CD14-positive monocyte (primary cell): Measurements from ENCODE around the gene EGR2. TPM values are rescaled to one million over a fixed set of nuclear protein-coding genes. Genes with fewer than 3 reads are reported as not detected.

Experiments
- DNase-seq, 3 donors: peaks; one replicate each; pipeline ENCODE4 v3.0.0-alpha.2; 2011 to 2022
- H2AFZ ChIP-seq: 2 replicates; pipeline ENCODE4 v1.6.0; 2012; ENCODE audit warnings: mild to moderate bottlenecking, low read depth, low read length, inconsistent platforms; ENCODE audit not compliant: insufficient read depth, poor library complexity, severe bottlenecking
- H3K27ac ChIP-seq, 2 donors: 1 replicate in 1 of 2; 2 replicates in 1 of 2; pipeline ENCODE4 v1.5.1; 2012 to 2013; ENCODE audit warnings: low read length in 2 of 2, control low read depth in 1 of 2, inconsistent platforms in 1 of 2, low read depth in 1 of 2, mild to moderate bottlenecking in 1 of 2
- H3K27me3 ChIP-seq, 2 donors: one replicate each; pipeline versions ENCODE4 v1.6.0 to v1.6.1; 2011 to 2013; ENCODE audit warnings: low read length in 2 of 2; ENCODE audit not compliant: control insufficient read depth in 2 of 2, insufficient read depth in 2 of 2
- H3K36me3 ChIP-seq, 2 donors: replicated peaks in 1 of 2; 1 replicate in 1 of 2; 2 replicates in 1 of 2; pipeline versions ENCODE4 v1.5.1 to v1.6.1; 2012 to 2013; ENCODE audit warnings: low read length in 2 of 2, control low read depth in 1 of 2, inconsistent platforms in 1 of 2, mild to moderate bottlenecking in 1 of 2; ENCODE audit not compliant: insufficient read depth in 2 of 2, control insufficient read depth in 1 of 2
- H3K4me1 ChIP-seq, 2 donors: 1 replicate in 1 of 2; 2 replicates in 1 of 2; pipeline versions ENCODE4 v1.5.1 to v1.6.1; 2012 to 2013; ENCODE audit warnings: low read length in 2 of 2, control low read depth in 1 of 2, inconsistent platforms in 1 of 2, mild to moderate bottlenecking in 1 of 2, moderate library complexity in 1 of 2; ENCODE audit not compliant: insufficient read depth in 2 of 2, control insufficient read depth in 1 of 2
- H3K4me2 ChIP-seq: replicated peaks from 2 replicates; pipeline ENCODE3; 2012; ENCODE audit warnings: low read length, moderate library complexity, mild to moderate bottlenecking; ENCODE audit not compliant: poor library complexity, severe bottlenecking; ENCODE audit errors: extremely low read depth
- H3K4me3 ChIP-seq, 3 experiments: fragments of 200-600 bp in 1 of 3; sonication (generic) in 1 of 3; replicated peaks in 1 of 3; 1 replicate in 2 of 3; 2 replicates in 1 of 3; pipeline ENCODE4 v1.5.1; 2011 to 2013; ENCODE audit warnings: low read length in 3 of 3, mild to moderate bottlenecking in 3 of 3, control low read depth in 2 of 3, low read depth in 2 of 3, inconsistent platforms in 1 of 3, moderate library complexity in 1 of 3
- H3K79me2 ChIP-seq: 2 replicates; pipeline ENCODE4 v1.6.0; 2012; ENCODE audit warnings: mild to moderate bottlenecking, control low read depth, inconsistent platforms, low read length, moderate library complexity; ENCODE audit not compliant: insufficient read depth
- H3K9ac ChIP-seq: 2 replicates; pipeline ENCODE4 v1.6.0; 2017; ENCODE audit warnings: low read length, mild to moderate bottlenecking; ENCODE audit not compliant: insufficient read depth, poor library complexity, severe bottlenecking
- H3K9me3 ChIP-seq, 2 donors: replicated peaks in 1 of 2; 1 replicate in 1 of 2; 2 replicates in 1 of 2; pipeline versions ENCODE4 v1.5.1 to v1.6.1; 2012 to 2013; ENCODE audit warnings: low read length in 2 of 2, control low read depth in 1 of 2; ENCODE audit not compliant: control insufficient read depth in 1 of 2, insufficient read depth in 1 of 2
- H4K20me1 ChIP-seq: 2 replicates; pipeline ENCODE4 v1.6.0; 2012; ENCODE audit warnings: mild to moderate bottlenecking, low read length, control low read depth, moderate library complexity; ENCODE audit not compliant: insufficient read depth
- H3K27ac Mint-ChIP-seq, 7 donors: one replicate each; pipeline ENCODE4 v1.8.0; 2020; ENCODE audit warnings: mild to moderate bottlenecking in 7 of 7, mixed read lengths in 7 of 7, moderate library complexity in 6 of 7, inconsistent platforms in 2 of 7
- H3K27me3 Mint-ChIP-seq, 3 donors: one replicate each; pipeline ENCODE4 v1.8.0; 2021 to 2022; ENCODE audit warnings: low read depth in 3 of 3, mild to moderate bottlenecking in 3 of 3, mixed read lengths in 3 of 3, moderate library complexity in 3 of 3, inconsistent platforms in 1 of 3
- H3K36me3 Mint-ChIP-seq, 2 donors: one replicate each; pipeline ENCODE4 v1.8.0; 2020; ENCODE audit warnings: mixed read lengths in 2 of 2, inconsistent platforms in 1 of 2, mild to moderate bottlenecking in 1 of 2
- H3K4me1 Mint-ChIP-seq: one replicate; pipeline ENCODE4 v1.8.0; 2020; ENCODE audit warnings: mild to moderate bottlenecking, mixed read lengths
- H3K4me3 Mint-ChIP-seq, 2 donors: one replicate each; pipeline ENCODE4 v1.8.0; 2020; ENCODE audit warnings: mild to moderate bottlenecking in 2 of 2, mixed read lengths in 2 of 2, moderate library complexity in 1 of 2
- H3K9me3 Mint-ChIP-seq, 7 donors: one replicate each; pipeline ENCODE4 v1.8.0; 2020 to 2022; ENCODE audit warnings: mixed read lengths in 7 of 7, mild to moderate bottlenecking in 6 of 7, moderate library complexity in 6 of 7, inconsistent platforms in 2 of 7
- WGBS: methylation state at CpG from one replicate; pipeline ENCODE4 v1.1.5; 2013; ENCODE audit warnings: missing lambda C conversion rate; ENCODE audit not compliant: insufficient coverage; 5-methylcytosine and 5-hydroxymethylcytosine counted together
- intact Hi-C, 2 donors: fragments of 100-400 bp; cut with micrococcal nuclease; formaldehyde crosslinking; loops; one replicate each; pipeline versions ENCODE4 v1.15.0 to v1.15.1; 2023
- polyA plus RNA-seq, 3 donors: library from polyadenylated mRNA; depleted of rRNA in 1 of 3; unstranded in 2 of 3; stranded (reverse) in 1 of 3; fragments of 300-500 nt in 2 of 3; fragments of >200 nt in 1 of 3; fragmentation: Illumina TruSeq in 2 of 3; gene quantifications; 1 replicate in 2 of 3; 2 replicates in 1 of 3; pipeline ENCODE4 v1.2.3, GENCODE V29; 2012 to 2021
- TF ChIP-seq, protein P1 (sequence below): fragments of 200-600 bp; IDR thresholded peaks from one replicate; pipeline ENCODE4 v1.8.0; 2022; ENCODE audit warnings: antibody characterized with exemption, mild to moderate bottlenecking

EGR2 gene
- polyA plus RNA-seq, 3 donors: 9.9 to 54.9 (median 10.3) TPM

DNA sequence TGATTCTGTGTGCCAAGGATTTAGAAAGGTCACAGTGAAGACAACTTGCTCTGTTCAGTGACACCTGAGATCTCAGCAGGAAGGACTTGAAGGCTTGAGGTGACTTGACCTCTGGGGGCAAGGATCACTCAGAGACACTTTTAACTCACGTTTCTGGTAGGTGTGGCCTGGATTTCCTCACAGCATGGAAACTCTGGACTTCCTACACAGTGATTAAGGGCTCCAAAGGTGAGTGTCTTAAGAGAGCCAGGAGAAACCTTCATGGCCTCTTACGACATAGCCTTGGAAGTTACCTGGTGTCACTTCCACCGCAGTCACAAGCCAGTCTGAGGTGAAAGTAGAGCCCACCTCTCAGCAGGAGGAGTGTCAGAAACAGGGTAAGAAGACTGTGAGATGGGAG, 49.8 kb downstream of the EGR2 start:
- TF ChIP-seq, protein P1, sequence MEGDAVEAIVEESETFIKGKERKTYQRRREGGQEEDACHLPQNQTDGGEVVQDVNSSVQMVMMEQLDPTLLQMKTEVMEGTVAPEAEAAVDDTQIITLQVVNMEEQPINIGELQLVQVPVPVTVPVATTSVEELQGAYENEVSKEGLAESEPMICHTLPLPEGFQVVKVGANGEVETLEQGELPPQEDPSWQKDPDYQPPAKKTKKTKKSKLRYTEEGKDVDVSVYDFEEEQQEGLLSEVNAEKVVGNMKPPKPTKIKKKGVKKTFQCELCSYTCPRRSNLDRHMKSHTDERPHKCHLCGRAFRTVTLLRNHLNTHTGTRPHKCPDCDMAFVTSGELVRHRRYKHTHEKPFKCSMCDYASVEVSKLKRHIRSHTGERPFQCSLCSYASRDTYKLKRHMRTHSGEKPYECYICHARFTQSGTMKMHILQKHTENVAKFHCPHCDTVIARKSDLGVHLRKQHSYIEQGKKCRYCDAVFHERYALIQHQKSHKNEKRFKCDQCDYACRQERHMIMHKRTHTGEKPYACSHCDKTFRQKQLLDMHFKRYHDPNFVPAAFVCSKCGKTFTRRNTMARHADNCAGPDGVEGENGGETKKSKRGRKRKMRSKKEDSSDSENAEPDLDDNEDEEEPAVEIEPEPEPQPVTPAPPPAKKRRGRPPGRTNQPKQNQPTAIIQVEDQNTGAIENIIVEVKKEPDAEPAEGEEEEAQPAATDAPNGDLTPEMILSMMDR: no peak
- Histone ChIP-seq H3K4me1 (peaks cover 2% of the 10 kb centered on the region in 2 donors), H3K27me3 (no peaks in the 10 kb centered on the region), H3K9ac (no peak overlapping the region), H3K9me3 (no peaks in the 10 kb centered on the region), H3K4me3 (no peak overlapping the region), H3K27ac (no peak overlapping the region), H3K4me2 (no peak overlapping the region), H3K36me3 (no peaks in the 10 kb centered on the region), H4K20me1 (no peaks in the 10 kb centered on the region), H2AFZ (no peak overlapping the region), H3K79me2 (no peaks in the 10 kb centered on the region)
- no peak overlapping the region for H3K4me3 Mint-ChIP-seq
- H3K9me3 Mint-ChIP-seq: peaks cover 0 to 1% (median 0%) of the 10 kb centered on the region in 7 donors
- intact Hi-C loops: no loop called here
- peaks cover 1 to 9% (median 7%) of the 10 kb centered on the region in 3 donors for H3K27me3 Mint-ChIP-seq
- peaks cover 2 to 3% of the 10 kb centered on the region in 2 donors for H3K36me3 Mint-ChIP-seq
- H3K27ac Mint-ChIP-seq: no peak overlapping the region
- H3K4me1 Mint-ChIP-seq: peaks cover 3% of the 10 kb centered on the region
- DNase-seq: no peak
- 40% methylated on average over 2 of the region's 3 CpGs for WGBS

DNA sequence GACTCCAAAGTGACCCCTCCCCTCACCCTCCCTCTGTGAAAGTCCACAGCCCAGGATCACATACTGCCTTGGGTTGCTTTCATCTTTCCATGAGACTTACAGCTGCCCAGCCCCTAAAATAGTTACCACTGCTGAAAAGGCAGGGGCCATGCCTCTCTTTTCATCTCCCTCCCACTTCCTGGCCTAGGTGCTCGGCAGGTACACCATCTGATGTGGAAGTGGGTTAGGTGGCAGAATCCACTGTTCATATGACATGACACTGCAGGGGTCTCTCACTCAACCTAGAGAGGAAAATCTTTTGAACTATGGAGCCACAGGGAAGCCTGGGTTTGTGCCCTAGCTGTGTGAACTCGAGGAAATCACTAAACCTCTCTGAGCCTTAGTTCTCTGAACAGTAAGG, 50.4 kb downstream of the EGR2 start:
- no CpG with 5 or more reads among the region's 2 CpGs for WGBS
- Histone ChIP-seq H3K79me2 (no peaks in the 10 kb centered on the region), H3K9me3 (no peaks in the 10 kb centered on the region), H3K27me3 (no peaks in the 10 kb centered on the region), H3K9ac (no peak overlapping the region), H3K27ac (no peak overlapping the region), H3K4me3 (no peak overlapping the region), H2AFZ (no peak overlapping the region), H3K36me3 (no peaks in the 10 kb centered on the region), H4K20me1 (no peaks in the 10 kb centered on the region), H3K4me1 (peaks cover 9% of the 10 kb centered on the region in 2 donors), H3K4me2 (no peak overlapping the region)
- Mint-ChIP-seq H3K4me1 (peaks cover 9% of the 10 kb centered on the region), H3K4me3 (no peak overlapping the region), H3K27me3 (peaks cover 0 to 9% (median 8%) of the 10 kb centered on the region in 3 donors), H3K27ac (no peak overlapping the region), H3K36me3 (peaks cover 2 to 5% of the 10 kb centered on the region in 2 donors), H3K9me3 (peaks cover 0 to 1% (median 0%) of the 10 kb centered on the region in 7 donors)
- TF ChIP-seq, protein P1: no peak
- intact Hi-C loops: no loop called here
- DNase-seq: no peak
